Lung (tissue), 12 donors: ENCODE results near the gene LACC1. TPM values are rescaled to one million over a fixed set of nuclear protein-coding genes. Genes with fewer than 3 reads are reported as not detected.

Source experiments
- ATAC-seq: fragments of 200-7000 bp; cut with Tn5 transposase; one replicate; pipeline ENCODE4 v1.9.1; 2020; ENCODE audit warnings: moderate number of reproducible peaks; ENCODE audit not compliant: insufficient read depth, low FRiP score
- DNase-seq, 3 donors: peaks; one replicate each; pipeline ENCODE4 v3.0.0-alpha.2; 2013 to 2017
- H3K27ac ChIP-seq, 2 donors: one replicate each; pipeline ENCODE4 v1.5.1; 2013; ENCODE audit warnings: mild to moderate bottlenecking in 2 of 2, moderate library complexity in 2 of 2, control low read depth in 1 of 2, inconsistent platforms in 1 of 2, low read depth in 1 of 2, low read length in 1 of 2
- H3K27me3 ChIP-seq, 3 donors: one replicate each; pipeline ENCODE4 v1.5.1; 2013; ENCODE audit warnings: low read length in 2 of 3; ENCODE audit not compliant: control insufficient read depth in 3 of 3, insufficient read depth in 3 of 3
- H3K36me3 ChIP-seq, 4 donors: one replicate each; pipeline ENCODE4 v1.5.1; 2013; ENCODE audit warnings: low read length in 4 of 4, mild to moderate bottlenecking in 1 of 4, moderate library complexity in 1 of 4; ENCODE audit not compliant: control insufficient read depth in 4 of 4, insufficient read depth in 4 of 4
- H3K4me1 ChIP-seq, 5 donors: one replicate each; pipeline ENCODE4 v1.5.1; 2013; ENCODE audit warnings: low read length in 5 of 5, mild to moderate bottlenecking in 2 of 5, moderate library complexity in 1 of 5; ENCODE audit not compliant: control insufficient read depth in 5 of 5, insufficient read depth in 5 of 5
- H3K4me3 ChIP-seq: one replicate; pipeline ENCODE4 v1.5.1; 2013; ENCODE audit warnings: mild to moderate bottlenecking, control low read depth, moderate library complexity
- H3K9ac ChIP-seq, 2 donors: one replicate each; pipeline ENCODE4 v1.5.1; 2013; ENCODE audit warnings: low read length in 2 of 2, control low read depth in 1 of 2; ENCODE audit not compliant: insufficient read depth in 1 of 2
- H3K9me3 ChIP-seq, 4 donors: one replicate each; pipeline ENCODE4 v1.5.1; 2013; ENCODE audit warnings: low read length in 3 of 4, mild to moderate bottlenecking in 1 of 4, moderate library complexity in 1 of 4; ENCODE audit not compliant: control insufficient read depth in 4 of 4, insufficient read depth in 3 of 4
- CTCF ChIP-seq: IDR thresholded peaks from 2 replicates; pipeline ENCODE4 v1.5.1; 2012; ENCODE audit warnings: mild to moderate bottlenecking; ENCODE audit errors: control extremely low read depth, extremely low read depth
- WGBS, 2 donors: extraction: QIAGEN DNeasy Blood & Tissue Kit; methylation state at CpG; one replicate each; pipeline ENCODE4 v1.1.7; 2013; 5-methylcytosine and 5-hydroxymethylcytosine counted together
- polyA plus RNA-seq, 2 donors: library from polyadenylated mRNA; stranded (reverse); fragments of 200-250 nt; gene quantifications; one replicate each; pipeline ENCODE4 v1.2.1, GENCODE V29; 2013
- total RNA-seq, 2 donors: library from RNA; depleted of rRNA in 1 of 2; stranded (reverse); fragments of >200 nt in 1 of 2; gene quantifications; one replicate each; pipeline ENCODE4 v1.2.1, GENCODE V29; 2014 to 2021
- donor health status: control.
- donor health status: control.
- donor health status: Bipolar disorder and iron deficiency.
- donor health status: healthy.
- donor health status: DM: yes; HTN: yes; CAD: no.

The LACC1 gene
- total and polyA plus RNA-seq, 4 donors: 4.9 to 11.0 (median 7.2) TPM

GRCh38 chr13:43881580-43881979, 1.9 kb downstream of the LACC1 start:
- H3K36me3 ChIP-seq: no peaks in the 10 kb centered on the region
- no peak for TF ChIP-seq CTCF
- no peak overlapping the region for H3K9ac ChIP-seq
- ATAC-seq (no peak), DNase-seq (no peak)
- H3K4me1 ChIP-seq: peaks cover 0 to 29% (median 0%) of the 10 kb centered on the region in 5 donors
- H3K4me3 ChIP-seq: no peak overlapping the region
- H3K9me3 ChIP-seq: no peaks in the 10 kb centered on the region
- peaks cover 0 to 7% (median 0%) of the 10 kb centered on the region in 3 donors for H3K27me3 ChIP-seq
- no peak overlapping the region for H3K27ac ChIP-seq

- peaks cover 0 to 7% (median 0%) of the 10 kb centered on the region in 3 donors for H3K27me3 ChIP-seq
- H3K9me3 ChIP-seq: no peaks in the 10 kb centered on the region
- 96 to 99% methylated on average over 3 of the region's 3 CpGs for WGBS, 2 donors
- no peak for ATAC-seq
- H3K4me1 ChIP-seq: peaks cover 0 to 15% (median 0%) of the 10 kb centered on the region in 5 donors
- no peak overlapping the region for H3K4me3 ChIP-seq
- no peak overlapping the region for H3K27ac ChIP-seq
- H3K9ac ChIP-seq: no peak overlapping the region
- H3K36me3 ChIP-seq: peaks cover 0 to 1% (median 0%) of the 10 kb centered on the region in 4 donors
- no peak for TF ChIP-seq CTCF
- no peak for DNase-seq
Measured at GRCh38 chr13:43883631-43884030, 3.9 kb downstream of the LACC1 start.

GRCh38 chr13:43884222-43884621, 4.5 kb downstream of the LACC1 start:
- no peak for DNase-seq
- peaks cover 0 to 3% (median 0%) of the 10 kb centered on the region in 4 donors for H3K36me3 ChIP-seq
- peaks cover 0 to 7% (median 0%) of the 10 kb centered on the region in 3 donors for H3K27me3 ChIP-seq
- H3K9me3 ChIP-seq: no peaks in the 10 kb centered on the region
- H3K9ac ChIP-seq: no peak overlapping the region
- no peak overlapping the region for H3K4me3 ChIP-seq
- 86 to 87% methylated on average over 1 of the region's 1 CpG for WGBS, 2 donors
- no peak for TF ChIP-seq CTCF
- ATAC-seq: no peak
- no peak overlapping the region for H3K27ac ChIP-seq
- H3K4me1 ChIP-seq: peaks cover 0 to 12% (median 0%) of the 10 kb centered on the region in 5 donors

GRCh38 chr13:43894438-43894837, 14.7 kb downstream of the LACC1 start:
- H3K36me3 ChIP-seq: no peaks in the 10 kb centered on the region
- H3K4me1 ChIP-seq: no peaks in the 10 kb centered on the region
- no peak overlapping the region for H3K9ac ChIP-seq
- no peak overlapping the region for H3K27ac ChIP-seq
- ATAC-seq (no peak), DNase-seq (no peak)
- no peak for TF ChIP-seq CTCF
- H3K27me3 ChIP-seq: no peaks in the 10 kb centered on the region
- H3K4me3 ChIP-seq: no peak overlapping the region
- H3K9me3 ChIP-seq: no peaks in the 10 kb centered on the region
